Activated CD8-positive, alpha-beta T cell treated with anti-CD3 and anti-CD28 coated beads for 36 hours (primary cell): ENCODE measurements around the gene NR4A1. TPM values are rescaled to one million over a fixed set of nuclear protein-coding genes. Genes with fewer than 3 reads are reported as not detected.

Experiments used
- ATAC-seq: fragments of 200-7000 bp; cut with Tn5 transposase; one replicate; pipeline ENCODE4 v1.10.0; 2021; ENCODE audit warnings: mild to moderate bottlenecking, moderate library complexity
- CTCF ChIA-PET: fragments of 350-600 bp; sonication (Branson Sonifier 250); formaldehyde crosslinking; loops from one replicate; lab custom pipeline; 2021; ENCODE audit warnings: antibody characterized with exemption; lab: Charles Lee
- POLR2A ChIA-PET: fragments of 350-600 bp; sonication (Branson Sonifier 250); formaldehyde crosslinking; loops from one replicate; lab custom pipeline; 2021; ENCODE audit warnings: antibody characterized with exemption; lab: Charles Lee
- DNase-seq: peaks from one replicate; pipeline ENCODE4 v3.0.0-alpha.2; 2020
- H3K27ac Mint-ChIP-seq: one replicate; pipeline ENCODE4 v1.8.0; 2021; ENCODE audit warnings: mild to moderate bottlenecking, mixed read lengths
- H3K27me3 Mint-ChIP-seq: one replicate; pipeline ENCODE4 v1.8.0; 2021; ENCODE audit warnings: mixed read lengths
- H3K36me3 Mint-ChIP-seq: one replicate; pipeline ENCODE4 v1.8.0; 2021; ENCODE audit warnings: low read depth, mixed read lengths
- H3K4me1 Mint-ChIP-seq: one replicate; pipeline ENCODE4 v1.8.0; 2021; ENCODE audit warnings: low read depth, mixed read lengths
- H3K4me3 Mint-ChIP-seq: one replicate; pipeline ENCODE4 v1.8.0; 2021; ENCODE audit warnings: mild to moderate bottlenecking, moderate library complexity, mixed read lengths
- H3K9me3 Mint-ChIP-seq: one replicate; pipeline ENCODE4 v1.8.0; 2021; ENCODE audit warnings: mixed read lengths
- CTCF ChIP-seq: fragments of 200-600 bp; IDR thresholded peaks from one replicate; pipeline ENCODE4 v1.8.0; 2022; ENCODE audit warnings: antibody characterized with exemption, mild to moderate bottlenecking
- intact Hi-C: fragments of 100-400 bp; cut with micrococcal nuclease; formaldehyde crosslinking; loops from one replicate; pipeline ENCODE4 v1.10.0; 2022
- total RNA-seq, 2 experiments: library from RNA; stranded (reverse); gene quantifications; one replicate each; pipeline ENCODE4 v1.2.3, GENCODE V29; 2021

The NR4A1 gene
- total RNA-seq, 2 experiments from 2014 or later: 120 to 128 TPM

GRCh38 chr12:52059582-52060497, 8.6 kb downstream of the NR4A1 start:
- H3K4me3 Mint-ChIP-seq: no peak overlapping the region
- no peak for DNase-seq
- peaks cover 33% of the 10 kb centered on the region for H3K36me3 Mint-ChIP-seq
- ChIA-PET CTCF (interaction anchor here (1.2 to 27.5 kb wide), 6 partner anchors 8 to 63 kb away, joined by 3 to 602 read pairs (median 5); partner anchors contain the start of genes ATG101 and NR4A1), POLR2A (interaction anchor here (1.0 to 1.6 kb wide), 2 partner anchors 11 to 185 kb away, joined by 3 read pairs; no protein-coding TSS in a partner anchor)
- H3K27ac Mint-ChIP-seq: no peak overlapping the region
- no peak for TF ChIP-seq CTCF
- H3K9me3 Mint-ChIP-seq: no peaks in the 10 kb centered on the region
- H3K4me1 Mint-ChIP-seq: no peaks in the 10 kb centered on the region
- ATAC-seq: no peak
- no peaks in the 10 kb centered on the region for H3K27me3 Mint-ChIP-seq
- intact Hi-C loops: no loop called here

GRCh38 chr12:52060498-52061177, 9.4 kb downstream of the NR4A1 start:
- Mint-ChIP-seq H3K27ac (no peak overlapping the region), H3K4me1 (no peaks in the 10 kb centered on the region), H3K27me3 (peaks cover 1% of the 10 kb centered on the region), H3K36me3 (peaks cover 29% of the 10 kb centered on the region), H3K9me3 (no peaks in the 10 kb centered on the region), H3K4me3 (no peak overlapping the region)
- TF ChIP-seq CTCF: no peak
- ATAC-seq: no peak
- no peak for DNase-seq
- ChIA-PET POLR2A (interaction anchor here (1.6 kb wide), 1 partner anchor 12 kb away, joined by 3 read pairs; no protein-coding TSS in a partner anchor), CTCF (interaction anchor here (0.7 to 27.5 kb wide), 6 partner anchors 9 to 62 kb away, joined by 3 to 602 read pairs (median 3); partner anchors contain the start of gene ATG101)
- intact Hi-C loops: no loop called here

GRCh38 chr12:52061470-52062166, 10.4 kb downstream of the NR4A1 start:
- peaks cover 5% of the 10 kb centered on the region for H3K4me1 Mint-ChIP-seq
- ChIA-PET CTCF (interaction anchor here (0.7 to 27.5 kb wide), 5 partner anchors 8 to 58 kb away, joined by 3 to 602 read pairs (median 3); partner anchors contain the start of gene ATG101), POLR2A (interaction anchor here (1.7 kb wide), 1 partner anchor 35 kb away, joined by 5 read pairs; no protein-coding TSS in a partner anchor)
- DNase-seq (no peak), ATAC-seq (no peak)
- no peak for TF ChIP-seq CTCF
- H3K27ac Mint-ChIP-seq: no peak overlapping the region
- H3K27me3 Mint-ChIP-seq: peaks cover 1% of the 10 kb centered on the region
- H3K9me3 Mint-ChIP-seq: no peaks in the 10 kb centered on the region
- H3K4me3 Mint-ChIP-seq: no peak overlapping the region
- H3K36me3 Mint-ChIP-seq: peaks cover 24% of the 10 kb centered on the region
- intact Hi-C loops: no loop called here

GRCh38 chr12:52062167-52063081, 11.2 kb downstream of the NR4A1 start:
- POLR2A ChIA-PET: interaction anchor here (1.7 kb wide), 1 partner anchor 36 kb away, joined by 5 read pairs; no protein-coding TSS in a partner anchor
- intact Hi-C loops: no loop called here
- no peak overlapping the region for H3K27ac Mint-ChIP-seq

More at GRCh38 chr12:52062167-52063081, 11.2 kb downstream of the NR4A1 start:
- Mint-ChIP-seq H3K36me3 (peaks cover 18% of the 10 kb centered on the region), H3K4me1 (peaks cover 8% of the 10 kb centered on the region), H3K27me3 (peaks cover 1% of the 10 kb centered on the region), H3K9me3 (no peaks in the 10 kb centered on the region), H3K4me3 (no peak overlapping the region)
- ATAC-seq (no peak), DNase-seq (no peak)
- TF ChIP-seq CTCF: no peak
- CTCF ChIA-PET: interaction anchor here (1.0 to 27.5 kb wide), 3 partner anchors 9 to 37 kb away, joined by 3 to 602 read pairs (median 6); no protein-coding TSS in a partner anchor
